GM21528 (cell line): Measurements from ENCODE around the gene ANKRD66.
"Not testable (repeated sequence)": the region's sequence is repeated elsewhere in the genome, so short reads cannot be mapped to it uniquely, and the experiment has no call there.

Experiments used
- ATAC-seq: cut with Tn5 transposase; IDR thresholded peaks from one replicate; pipeline ENCODE4 v1.9.1; 2021; ENCODE audit warnings: mild to moderate bottlenecking, moderate library complexity; ENCODE audit not compliant: unreplicated experiment, low FRiP score

Gene ANKRD66

DNA sequence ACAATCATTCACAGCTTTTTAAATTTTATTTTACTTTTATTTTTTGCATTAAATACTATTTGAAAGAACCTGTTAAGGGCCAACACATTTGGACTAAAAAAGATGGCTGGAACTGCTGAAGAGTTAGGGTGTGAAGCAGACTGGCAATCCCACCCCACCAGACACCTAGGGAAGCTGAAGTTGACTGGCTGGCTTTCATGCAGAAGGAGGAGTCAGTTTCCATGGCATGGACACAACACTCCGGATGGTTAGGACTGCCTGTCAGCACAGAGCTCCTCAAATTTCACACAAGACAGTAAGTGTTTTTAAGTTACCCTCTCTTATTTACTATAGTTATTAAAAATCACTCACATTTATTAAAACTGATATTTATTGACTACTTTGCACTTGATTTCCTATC is at the start of gene ANKRD66:
ANKRD66 (plus strand) TSS at position 238 of the 400 bp plus-strand sequence. CDS start 5,016 bp downstream, outside the sequence.
- ATAC-seq: no peak

DNA sequence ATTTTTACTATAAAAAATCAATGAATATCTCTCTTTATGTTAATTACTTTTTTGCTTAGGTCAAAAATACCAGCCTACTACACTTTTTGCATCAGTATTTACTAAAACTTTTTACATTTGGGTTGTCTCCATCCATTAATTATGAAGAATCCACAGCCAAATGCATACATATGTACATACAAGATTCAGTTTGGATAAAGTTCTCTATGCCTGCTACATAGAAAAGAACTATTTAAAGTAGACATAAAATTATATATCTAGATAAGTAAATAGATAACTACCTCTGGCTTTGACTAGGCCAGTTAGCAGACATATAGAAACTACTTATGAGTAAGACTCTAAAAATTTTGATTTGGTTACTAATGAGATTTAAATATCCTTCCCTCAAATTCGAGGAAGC is 46.8 kb upstream of the ANKRD66 start:
- no peak for ATAC-seq

DNA sequence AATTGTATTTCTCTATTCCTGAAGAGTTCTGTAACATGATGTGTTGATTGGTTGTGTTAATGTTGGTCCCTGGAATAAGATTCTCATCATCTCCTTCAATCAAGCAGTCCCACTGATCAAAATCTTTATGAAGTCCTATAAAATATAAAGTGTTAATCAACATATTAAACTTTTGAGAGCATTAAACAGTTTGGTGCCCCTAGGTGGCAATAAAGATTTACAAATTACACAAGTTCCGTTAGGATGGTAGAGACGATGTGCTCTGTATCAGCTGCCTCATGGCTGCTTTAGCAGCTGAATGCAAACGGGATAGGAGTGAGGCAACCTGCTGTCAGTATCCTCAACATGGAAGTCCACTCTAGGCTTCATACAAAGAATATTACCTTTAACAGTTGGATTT is 42.2 kb upstream of the ANKRD66 start:
- ATAC-seq: no peak

DNA sequence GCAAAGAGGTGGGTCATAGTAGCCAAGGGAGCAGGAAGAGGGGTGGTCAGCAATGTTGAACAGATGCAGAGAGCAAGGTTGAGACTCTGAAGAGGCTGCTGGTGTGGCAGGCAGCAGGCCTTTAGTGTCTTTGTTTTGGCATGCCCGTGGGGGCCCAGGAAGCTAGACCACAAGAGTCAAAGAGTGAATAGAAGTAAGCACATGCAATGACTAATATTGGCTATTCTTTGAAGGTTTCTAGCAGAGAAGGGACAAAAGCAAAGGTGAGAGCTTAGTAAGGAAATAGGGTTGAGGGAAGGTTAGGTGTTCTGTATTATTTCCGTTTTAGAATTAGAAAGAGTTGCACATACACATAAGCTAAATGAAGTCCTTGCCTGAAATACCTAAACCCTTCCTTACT is 40.3 kb upstream of the ANKRD66 start:
- no peak for ATAC-seq

DNA sequence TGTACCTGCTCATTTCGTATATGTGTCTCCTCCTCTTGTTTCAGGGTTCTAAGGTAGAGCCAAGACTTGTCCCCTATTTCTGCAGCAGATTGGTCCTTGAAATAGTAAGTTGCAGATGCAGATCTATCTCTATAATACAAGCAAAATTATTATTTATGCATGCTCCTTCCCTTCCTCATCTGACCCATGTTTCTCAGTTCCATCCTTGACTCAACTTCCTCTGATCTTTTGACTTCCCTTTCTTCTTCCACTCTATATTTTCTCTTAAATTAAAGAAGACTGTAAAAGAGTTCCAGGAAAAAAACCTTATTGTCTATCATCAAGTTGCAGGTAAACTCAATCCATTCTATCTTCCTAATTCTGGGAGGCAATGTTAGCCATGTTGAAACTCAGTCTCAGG is 35.2 kb upstream of the ANKRD66 start:
- no peak for ATAC-seq

GRCh38 chr6:46715141-46715540 is 31.6 kb upstream of the ANKRD66 start:
- ATAC-seq: no peak

DNA sequence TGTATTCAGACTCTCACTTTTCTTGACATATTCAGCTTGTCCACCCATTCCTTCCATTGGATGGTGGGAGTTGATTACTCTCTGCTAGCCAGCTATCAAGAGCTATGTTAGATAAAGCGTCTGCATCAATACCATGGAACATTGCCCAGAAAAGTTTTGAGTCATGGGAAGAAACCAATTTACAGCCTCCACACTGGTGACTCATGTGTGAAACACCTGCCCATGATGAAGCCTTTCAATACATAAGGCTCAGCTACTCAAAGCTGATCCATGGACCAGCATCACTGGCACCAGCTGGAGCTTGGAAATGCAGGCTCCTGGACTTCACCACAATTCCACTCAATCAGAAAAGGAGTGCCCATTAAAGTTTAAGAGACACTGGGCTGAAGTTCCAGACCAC is 27.6 kb upstream of the ANKRD66 start:
- no peak for ATAC-seq

DNA sequence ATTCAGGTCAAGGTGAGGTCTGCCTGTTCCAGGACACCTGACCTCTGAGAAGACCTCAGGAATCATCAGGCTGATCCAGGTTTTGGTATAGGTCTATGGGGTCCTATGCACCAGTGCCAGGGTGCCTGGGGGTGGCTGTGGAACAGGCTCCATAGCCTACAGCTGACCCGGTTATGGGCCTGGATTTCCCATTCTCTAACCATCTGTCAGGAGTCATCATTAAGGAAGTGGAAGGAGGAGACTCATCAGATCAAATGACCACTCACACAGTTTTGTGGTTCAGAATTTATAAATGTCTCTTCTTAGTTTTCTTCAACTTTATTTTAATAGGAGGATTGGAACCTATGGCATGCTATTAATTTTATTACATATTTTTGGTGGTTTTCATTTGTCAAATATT is 26.3 kb upstream of the ANKRD66 start:
- ATAC-seq: no peak

DNA sequence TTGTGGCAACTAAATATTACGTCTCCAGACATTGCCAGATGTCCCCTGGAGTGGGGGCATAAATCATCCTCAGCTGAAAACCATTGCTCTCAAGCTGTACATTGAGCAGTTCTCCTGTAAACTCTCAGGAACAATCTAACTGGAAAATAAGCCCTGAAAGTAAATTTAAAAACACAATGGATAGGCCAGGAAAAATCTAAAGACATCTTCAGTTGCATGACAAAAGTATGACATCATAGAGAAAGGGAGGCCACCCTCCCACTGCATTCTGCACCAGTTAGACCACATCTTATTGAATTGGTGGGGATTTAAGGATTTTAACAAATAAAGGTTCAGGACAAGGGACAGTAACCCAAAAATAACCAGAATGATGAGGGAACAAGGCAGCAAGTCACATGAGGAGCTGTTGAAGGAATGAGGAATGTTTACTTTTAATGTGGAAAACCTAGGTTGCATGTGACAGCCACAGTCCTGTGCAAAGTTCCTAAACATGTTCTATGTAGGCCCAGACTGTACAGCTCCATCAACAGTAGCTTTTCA is 16.9 kb upstream of the ANKRD66 start:
- ATAC-seq: no peak

DNA sequence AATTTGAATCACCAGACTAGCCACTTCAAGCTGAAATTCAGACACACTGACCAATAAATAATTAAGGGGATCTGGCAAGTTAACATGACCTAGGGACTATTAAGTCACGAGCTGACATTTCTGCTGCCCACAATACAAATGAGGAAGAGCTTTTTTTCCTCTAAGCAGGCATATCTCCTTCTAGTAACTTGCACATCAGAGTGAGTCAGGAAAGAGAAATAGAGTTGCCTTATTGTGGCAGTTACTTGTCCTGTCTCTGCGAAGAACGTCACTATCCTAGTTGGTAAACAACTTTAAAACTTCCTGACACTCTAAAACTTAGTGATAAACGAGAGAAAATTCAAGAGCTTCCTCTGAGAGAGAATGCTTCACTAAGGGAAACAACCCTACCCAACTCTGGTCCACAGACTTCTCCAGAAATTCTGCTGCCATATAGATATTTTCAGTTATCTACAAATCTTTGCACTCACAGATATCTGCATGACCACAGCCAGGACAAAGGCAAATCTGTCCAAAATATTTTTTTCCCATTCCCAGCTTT is 15.7 kb upstream of the ANKRD66 start:
- no peak for ATAC-seq

- ATAC-seq: no peak
Measured at GRCh38 chr6:46733341-46733801, 13.4 kb upstream of the ANKRD66 start.

- ATAC-seq: no peak
Measured at GRCh38 chr6:46734867-46735719, 11.6 kb upstream of the ANKRD66 start, which contains the start of gene PLA2G7. Gene PLA2G7, minus strand, starts transcription at chr6:46735375. Its CDS starts 12,484 bp downstream, at chr6:46722891.

DNA sequence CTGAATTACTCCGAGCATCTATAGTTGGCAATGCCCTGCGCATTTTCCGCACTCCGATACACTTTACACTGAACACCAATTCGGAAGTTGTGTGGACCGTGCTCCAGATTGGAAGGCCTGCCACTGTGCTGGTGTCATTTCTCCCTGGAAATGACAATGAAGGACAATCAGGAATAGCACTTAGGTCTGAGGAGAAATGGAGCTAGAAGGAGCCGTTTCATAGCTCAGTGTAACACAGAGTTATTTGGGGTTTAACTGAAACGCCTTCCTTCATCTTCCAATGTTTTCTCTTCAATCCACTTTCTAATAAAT is 11.1 kb upstream of the ANKRD66 start:
- no peak for ATAC-seq

- no peak for ATAC-seq
Measured at GRCh38 chr6:46736906-46737305, 9.8 kb upstream of the ANKRD66 start.

DNA sequence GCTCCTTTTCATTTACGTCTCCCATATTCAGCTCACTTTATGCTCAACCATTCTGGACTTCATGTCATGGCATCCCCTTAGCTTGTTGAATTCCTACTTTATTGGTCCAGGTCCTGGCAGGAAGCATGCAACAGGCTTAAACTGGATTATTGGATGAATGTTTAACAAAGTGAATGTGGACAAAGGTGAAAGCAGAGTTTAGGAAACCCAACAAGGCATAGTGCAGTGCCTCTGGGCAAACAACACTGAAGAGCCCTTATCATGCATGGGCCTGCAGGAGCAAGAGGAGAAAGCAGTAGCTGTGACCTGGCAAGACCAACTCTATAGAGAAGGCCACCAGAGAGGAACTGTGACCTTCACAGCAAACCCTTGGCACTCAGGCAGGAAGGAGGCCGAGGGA is 5.3 kb upstream of the ANKRD66 start:
- ATAC-seq: no peak

DNA sequence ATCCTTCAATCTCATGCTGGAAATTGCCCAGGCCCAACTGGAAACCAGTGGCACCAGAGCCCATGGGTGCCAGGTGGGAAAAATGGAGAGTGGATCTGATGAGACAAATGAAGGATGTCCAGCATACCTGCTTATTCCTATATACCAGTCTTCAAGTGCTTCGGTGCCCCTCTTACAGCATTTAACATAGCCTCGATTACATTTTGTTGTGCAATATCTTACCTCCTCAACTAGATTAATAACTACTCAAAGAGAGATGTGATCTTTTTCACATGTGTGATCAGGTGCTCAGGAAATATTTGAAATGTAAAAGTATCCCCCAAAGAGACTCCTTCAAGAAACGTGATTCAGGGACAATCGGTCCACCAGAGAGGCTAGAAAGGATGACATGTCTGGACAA is 4.8 kb upstream of the ANKRD66 start:
- ATAC-seq: no peak

DNA sequence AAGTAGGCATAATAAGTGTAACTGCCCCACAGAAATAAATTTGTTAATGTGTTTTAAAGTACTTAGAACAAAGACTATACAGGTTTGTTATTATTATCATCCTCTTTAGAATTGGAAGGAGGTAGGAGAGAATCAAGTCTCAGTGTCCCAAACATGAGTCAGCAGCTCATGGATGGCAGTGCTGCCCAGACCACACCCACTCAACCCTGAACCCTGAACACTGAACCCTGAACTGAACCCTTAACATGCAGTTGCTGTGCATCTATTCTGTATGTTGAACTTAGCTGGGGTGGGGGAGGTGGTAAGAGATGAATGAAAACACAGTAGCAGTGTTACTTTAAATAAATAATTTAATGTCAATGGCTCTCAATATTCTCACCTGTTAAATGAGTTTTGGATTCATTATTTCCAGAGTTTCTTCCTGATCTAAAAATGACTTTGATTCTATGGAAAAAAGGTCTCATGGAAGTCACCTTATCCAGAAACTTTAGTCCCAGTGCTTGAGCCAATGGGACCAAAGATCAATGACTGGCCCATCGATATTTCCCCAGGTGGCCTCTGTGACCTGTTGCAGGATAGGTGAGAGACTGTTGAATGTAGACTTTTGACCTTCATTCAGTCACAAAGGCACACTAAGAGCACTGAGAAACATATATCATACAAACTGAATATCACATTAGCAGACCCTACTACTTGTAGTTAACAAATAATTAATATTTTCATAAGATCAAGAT is 3.1 kb upstream of the ANKRD66 start:
- no peak for ATAC-seq

DNA sequence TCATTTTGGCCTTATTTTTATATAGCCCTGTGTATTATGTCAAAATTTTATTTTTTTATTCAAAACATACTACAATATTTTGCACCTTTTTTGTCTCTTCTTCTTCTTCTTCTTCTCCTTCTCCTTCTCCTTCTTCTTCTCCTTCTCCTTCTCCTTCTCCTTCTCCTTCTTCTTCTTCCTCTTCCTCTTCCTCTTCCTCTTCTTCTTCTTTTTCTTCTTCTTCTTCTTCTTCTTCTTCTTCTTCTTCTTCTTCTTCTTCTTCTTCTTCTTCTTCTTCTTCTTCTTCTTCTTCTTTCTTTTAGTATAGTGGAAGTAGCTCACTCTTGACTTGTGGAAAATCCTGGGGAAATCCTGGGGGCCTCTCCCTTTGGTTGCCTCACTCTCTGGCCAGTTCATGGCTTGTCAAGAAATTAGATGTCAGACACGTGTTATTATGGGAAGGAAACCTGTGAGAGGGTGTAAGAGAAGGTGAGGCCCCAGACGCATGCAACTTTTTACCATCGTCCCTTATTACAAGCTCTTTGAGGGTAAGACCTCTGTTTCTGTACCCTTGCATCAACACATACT is 2.5 kb upstream of the ANKRD66 start:
- ATAC-seq: not testable (repeated sequence)

DNA sequence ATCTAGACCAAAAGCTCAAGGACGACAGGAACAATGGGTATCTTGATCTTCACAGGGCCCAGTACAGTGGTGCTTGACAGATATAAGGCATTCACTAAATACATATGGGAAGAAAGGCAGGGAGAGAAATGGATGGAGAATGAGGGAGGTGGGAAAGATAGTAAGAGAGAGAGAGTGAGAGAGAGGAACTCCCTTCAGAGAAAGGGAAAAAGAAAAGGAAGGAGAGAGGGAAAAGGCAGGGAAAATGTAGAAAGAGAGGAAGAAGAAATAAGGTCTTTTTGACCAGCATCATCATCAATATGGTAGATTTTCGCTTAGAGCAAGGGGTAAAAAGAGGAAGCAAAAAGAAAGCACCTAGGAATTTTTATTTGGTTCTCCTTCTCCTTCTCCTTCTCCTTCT is 760 bp upstream of the ANKRD66 start:
- no peak for ATAC-seq

DNA sequence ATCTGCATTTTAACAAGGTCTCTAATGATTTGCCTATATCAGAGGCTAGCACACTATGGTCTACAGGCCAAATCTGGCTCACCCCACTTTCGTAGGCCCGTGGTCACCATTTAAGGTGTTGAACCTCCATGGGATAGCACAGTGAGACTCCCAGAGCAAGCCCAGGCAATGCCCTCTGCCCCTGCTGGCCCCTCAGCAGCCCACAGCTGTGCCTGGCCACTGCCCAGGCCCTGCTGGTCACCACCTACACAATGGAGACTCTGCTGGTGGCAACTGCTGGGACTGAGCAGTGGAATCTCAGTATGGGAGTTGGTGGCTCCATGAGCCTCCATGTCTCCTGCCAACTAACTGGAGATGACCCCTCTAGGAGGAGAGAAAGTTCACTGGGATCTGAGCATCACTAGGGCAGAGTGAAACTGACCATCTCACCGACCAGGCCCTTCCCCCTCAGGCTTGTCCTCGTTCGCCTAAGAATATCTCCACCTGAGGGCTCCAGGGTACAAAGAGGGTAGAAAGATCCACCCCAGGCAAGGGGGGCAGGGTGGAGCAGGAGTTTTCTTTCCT is 2.3 kb downstream of the ANKRD66 start:
- no peak for ATAC-seq

DNA sequence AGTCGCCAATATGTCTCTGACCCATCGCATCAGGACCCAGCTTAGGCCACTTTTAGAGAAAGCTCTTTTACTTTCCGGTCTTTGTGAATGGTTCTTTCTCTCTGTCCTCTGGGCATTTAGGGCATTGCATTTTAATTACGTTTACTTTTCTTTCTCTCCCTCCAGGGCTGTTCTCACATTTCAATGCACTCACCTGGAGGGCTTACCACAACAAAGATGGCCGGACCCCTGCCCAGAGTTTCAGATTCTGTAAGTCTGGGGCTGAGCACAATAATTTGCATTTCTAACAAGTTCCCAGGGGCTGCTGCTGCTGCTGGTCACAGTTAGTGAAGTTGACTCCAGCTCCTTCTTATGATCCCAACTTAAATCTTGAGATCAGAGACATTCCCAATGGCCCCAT is 3.0 kb downstream of the ANKRD66 start:
- no peak for ATAC-seq
